ENCODE data around the gene SETBP1.

SETBP1 gene

DNA sequence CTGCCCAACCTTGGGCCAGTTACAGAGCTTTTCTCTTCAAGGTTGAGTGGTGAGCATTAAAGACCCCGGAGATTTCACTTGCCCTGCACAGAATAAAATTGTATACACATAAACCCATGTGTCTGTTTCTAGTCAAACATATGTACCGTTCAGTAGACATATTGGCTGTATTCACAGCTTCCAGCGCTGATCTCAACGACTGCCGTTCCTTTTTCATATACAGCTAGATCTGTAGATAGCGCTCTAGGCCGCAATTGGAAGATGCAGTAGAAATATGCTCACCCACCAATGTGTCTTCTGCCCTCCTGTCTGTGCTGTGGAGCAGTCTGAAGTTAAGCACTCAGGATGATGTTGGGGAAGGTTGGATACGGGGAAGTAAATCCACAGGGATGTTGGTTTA lies 317.7 kb downstream of the SETBP1 start:
- DNase-seq = no peak

DNA sequence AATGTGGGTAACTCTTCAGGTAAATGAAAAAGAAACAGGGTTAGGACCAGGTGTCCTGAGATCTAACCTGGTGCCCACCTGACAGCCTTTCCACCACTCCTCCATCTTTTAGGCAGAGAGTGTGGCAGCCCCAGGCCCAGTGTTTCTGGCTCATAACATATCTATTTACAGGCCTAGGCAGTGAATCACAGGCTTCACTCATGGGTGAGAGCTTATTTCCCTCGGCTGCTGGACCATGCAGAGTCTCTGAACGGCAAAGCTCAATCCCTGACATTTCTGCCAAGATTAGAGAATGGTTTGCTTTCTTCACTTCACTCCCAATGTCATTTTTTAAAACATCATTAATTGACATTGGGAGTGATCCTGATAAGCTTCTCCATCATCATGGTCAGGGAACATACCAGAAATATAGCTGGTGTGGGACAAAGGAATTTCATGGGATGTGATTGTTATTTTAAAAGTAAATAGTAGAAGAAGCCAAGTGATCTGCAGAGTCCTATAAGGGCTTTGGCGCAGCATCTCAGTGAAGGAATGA lies 323.9 kb downstream of the SETBP1 start:
- DNase-seq = no peak

GRCh38 chr18:45006934-45007333 lies 326.2 kb downstream of the SETBP1 start:
- no peak for DNase-seq

GRCh38 chr18:45007531-45007930 lies 326.8 kb downstream of the SETBP1 start:
- DNase-seq = no peak

DNA sequence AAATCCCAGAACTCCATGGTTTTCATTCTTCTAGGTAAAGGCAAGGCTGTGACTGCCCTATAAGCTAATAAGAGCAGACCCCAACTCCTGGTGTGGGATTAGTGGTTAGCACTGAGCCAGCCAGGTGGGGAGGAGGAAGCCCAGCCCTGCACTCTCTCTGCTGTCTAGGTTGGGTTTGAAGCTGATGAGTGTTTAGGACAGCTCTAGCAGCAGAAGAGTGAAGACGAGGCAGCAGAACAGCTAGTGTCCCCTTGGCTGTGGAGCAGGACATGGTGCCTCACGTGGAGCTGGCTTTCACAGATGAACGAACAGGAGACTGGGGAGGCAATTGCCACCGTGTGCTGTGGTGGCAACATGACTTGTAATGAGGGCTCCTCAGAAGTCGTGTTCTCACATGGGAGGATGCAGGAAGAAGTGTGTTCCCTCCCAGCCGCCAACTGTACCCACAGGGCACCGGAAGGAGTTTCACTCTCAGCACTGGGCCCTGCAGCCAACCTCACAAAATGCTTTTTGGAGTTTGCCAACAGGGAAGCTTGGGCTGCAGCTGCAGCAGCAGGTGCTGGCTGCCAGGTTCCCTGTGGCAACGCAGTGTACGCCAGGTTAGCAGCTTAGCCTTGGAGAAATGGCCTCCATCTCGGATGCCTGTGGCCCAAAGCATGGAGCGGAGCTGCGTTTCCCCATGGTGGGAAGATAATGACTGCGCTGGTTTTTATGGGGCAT lies 328.2 kb downstream of the SETBP1 start:
- no peak for DNase-seq

GRCh38 chr18:45009756-45010155 lies 329.1 kb downstream of the SETBP1 start:
- no peak for DNase-seq

DNA sequence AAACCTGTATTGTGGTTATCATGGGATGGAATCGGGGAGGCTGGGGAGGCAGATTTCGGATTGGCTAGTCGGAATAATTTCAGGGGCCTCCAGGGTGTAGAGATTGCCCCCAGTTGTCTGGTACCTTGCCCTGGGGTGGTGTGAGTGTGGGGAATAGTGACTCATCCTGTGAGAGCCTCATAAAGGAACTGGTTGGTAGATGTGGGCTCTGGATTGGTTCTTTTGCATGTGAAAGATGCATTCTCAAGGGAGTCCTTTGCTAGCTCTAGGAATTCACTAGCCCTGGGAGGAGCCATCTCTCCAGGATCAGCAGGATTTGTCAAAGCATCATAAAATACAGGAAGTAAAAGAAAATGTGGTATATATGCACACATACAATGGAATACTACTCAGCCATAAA lies 331.6 kb downstream of the SETBP1 start:
- DNase-seq = no peak

GRCh38 chr18:45014047-45014501 lies 333.4 kb downstream of the SETBP1 start:
- no peak for DNase-seq

DNA sequence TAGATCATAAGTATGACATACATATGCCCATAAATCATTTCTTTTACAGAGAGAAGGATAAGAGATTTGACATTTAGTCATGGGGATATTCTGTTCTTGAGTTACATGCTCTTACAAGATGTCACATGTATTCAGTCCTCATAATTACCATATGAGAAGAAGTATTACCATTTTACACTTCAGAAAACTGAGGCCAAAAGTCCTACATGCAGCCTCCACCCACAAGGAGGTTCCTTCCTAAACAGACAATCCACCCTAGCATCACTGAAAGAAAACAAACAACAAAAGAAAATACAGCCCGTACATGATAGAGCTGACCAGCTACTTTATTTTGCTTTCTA lies 335.1 kb downstream of the SETBP1 start:
- DNase-seq = no peak

GRCh38 chr18:45019469-45019868 lies 338.8 kb downstream of the SETBP1 start:
- no peak for DNase-seq

DNA sequence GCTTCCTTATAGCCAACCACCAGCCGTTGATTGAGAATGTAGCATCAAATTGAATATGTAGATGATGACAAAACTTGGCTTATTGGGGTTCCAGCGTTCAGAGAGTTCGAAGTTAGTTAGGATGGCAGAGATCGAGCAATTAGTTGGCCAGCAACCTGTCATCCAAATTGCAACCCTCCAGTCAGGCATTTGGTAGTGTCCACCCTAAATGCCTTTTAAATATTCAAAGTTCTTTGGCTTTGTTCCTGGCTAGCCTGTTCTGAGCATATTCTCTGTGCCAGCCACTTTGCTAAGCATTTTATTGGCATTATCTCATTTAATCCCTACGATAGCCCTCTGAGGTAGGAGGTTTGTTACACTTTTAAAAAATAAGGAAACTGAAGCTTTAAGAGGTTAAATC lies 342.8 kb downstream of the SETBP1 start:
- no peak for DNase-seq

GRCh38 chr18:45024357-45025088 lies 343.8 kb downstream of the SETBP1 start:
- no peak for DNase-seq

- DNase-seq = no peak
These were observed 344.4 kb downstream of the SETBP1 start for GRCh38 chr18:45025089-45025450.

DNA sequence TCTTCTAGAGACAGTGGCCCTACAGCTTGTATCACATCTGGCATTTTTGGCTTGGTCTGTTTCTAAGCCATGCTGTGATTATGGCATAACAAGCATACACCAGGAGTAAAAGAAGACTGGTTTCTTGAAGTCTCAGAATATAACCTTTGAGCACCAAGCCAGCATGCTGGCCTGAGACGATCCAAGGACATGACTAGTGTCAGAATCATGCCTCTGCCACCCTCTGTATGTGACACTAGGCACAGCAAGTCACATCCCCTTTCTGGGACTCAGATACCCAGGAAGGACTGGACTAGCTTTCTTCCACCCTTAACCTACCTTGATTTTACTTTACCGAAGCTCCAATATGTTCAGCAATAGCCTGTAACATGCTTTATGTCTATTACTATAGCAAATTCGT lies 345.5 kb downstream of the SETBP1 start:
- no peak for DNase-seq

DNA sequence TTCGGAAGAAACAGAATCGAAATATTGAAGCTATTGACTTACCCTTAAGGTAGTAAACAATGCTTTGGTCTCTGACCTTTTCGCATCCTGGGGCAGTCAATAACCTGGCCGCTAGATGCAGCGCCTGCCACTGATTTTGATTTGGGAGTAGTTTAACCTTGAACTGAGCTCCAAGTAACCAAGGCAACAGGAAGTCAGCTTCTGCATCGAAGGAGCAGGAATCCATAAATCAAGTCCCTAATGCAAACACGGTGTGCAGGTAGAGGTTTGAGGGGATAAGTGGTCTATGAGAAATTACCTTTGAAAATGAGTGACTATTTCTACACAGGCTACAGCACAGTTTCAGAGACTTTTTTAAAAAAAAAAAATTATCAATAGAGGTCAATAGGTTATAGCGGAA lies 353.5 kb downstream of the SETBP1 start:
- no peak for DNase-seq

DNA sequence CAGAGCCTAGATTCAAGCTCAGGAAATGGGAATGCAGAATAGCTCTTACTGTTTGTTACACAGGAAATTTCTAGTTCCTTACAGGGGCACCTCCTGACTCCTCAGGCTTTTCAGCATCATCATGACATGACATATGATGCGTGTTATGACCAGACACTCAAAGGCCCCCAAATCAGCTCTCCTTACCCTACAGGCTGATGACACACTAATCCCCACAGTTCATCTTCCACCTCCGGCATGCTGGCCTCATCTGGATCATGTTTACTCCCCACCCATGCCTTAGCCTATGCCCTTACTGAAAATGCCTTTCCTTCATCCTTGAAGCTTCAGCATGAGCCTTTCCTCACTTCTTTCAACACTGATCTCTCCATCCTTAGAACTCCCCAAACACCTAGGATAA lies 356.9 kb downstream of the SETBP1 start:
- no peak for DNase-seq

DNA sequence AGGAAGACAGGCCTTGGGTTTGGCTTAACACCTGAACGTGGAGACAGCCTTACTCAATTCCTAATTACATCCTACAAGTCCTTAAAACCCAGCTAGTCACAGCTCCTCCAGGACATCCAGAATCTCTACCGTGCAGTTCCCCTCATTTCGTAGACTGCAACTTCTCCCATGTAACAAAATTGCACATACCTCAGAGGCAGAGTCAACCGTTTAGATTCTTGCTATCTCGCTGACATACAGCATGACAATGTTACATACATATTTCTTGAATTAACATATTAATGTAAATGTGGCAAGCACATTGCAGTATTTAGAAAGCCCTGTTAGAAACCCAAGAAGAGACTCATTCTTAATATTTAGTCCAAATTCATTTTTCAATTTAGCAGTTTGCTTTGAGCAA lies 358.7 kb downstream of the SETBP1 start:
- no peak for DNase-seq

GRCh38 chr18:45040879-45041278 lies 360.2 kb downstream of the SETBP1 start:
- DNase-seq = no peak

- DNase-seq = no peak
These were observed 364.1 kb downstream of the SETBP1 start for GRCh38 chr18:45044787-45045186.

GRCh38 chr18:45046228-45046627 lies 365.5 kb downstream of the SETBP1 start:
- no peak for DNase-seq

DNA sequence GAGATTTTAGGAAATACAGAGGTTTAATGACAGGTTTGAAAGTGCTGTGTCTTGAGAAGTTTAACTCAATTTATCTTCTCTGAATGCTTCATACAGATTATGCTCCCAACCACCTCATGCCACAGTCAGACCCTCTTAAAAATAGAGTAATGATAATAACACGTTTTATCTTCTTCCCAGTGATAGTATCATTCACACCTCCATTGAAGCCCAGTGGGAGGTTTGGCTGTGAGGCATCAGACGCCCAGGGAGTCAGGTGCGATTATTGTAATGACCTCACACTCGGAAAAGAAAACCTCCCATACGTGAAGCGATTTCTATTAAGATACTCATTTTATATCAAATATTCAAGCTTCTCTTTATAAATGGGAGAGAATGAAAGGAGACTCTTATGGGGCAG lies 366.3 kb downstream of the SETBP1 start:
- DNase-seq = no peak

DNA sequence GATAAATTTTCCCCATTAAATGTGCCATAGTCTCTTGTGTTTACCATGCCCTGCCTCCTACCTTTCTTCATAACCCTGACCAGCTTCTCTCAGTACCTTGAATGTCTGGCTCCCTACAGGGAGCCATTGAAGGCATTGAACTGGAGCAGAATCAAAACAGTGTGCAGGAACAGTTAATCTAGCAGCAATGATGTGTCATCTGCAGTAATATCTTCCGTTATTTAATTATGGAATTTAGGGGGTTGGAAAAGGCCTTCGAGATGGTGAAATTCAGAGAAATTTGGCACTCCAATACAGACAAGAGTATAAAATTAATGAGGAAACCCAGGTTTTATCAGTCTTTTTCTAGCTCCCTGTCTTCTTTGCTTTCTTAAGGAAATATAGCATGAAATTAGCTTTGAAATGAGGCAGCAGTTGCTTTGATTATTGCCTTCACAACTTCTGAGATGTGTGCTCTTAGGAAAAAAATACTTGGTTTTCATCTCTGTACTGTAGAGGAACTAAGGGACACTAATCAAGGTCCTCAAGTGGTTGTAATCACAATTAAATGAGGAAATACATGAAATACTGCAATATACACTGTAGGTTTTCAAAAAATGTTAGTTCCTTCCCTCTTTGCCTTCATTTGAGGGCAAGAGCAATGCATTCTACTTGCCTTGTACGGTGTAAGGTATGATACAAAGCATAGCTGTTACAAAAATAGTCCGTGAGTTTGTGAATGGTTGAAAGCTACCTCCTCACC lies 369.1 kb downstream of the SETBP1 start:
- peak in 1 of 2 donors; percentile 14 for DNase-seq

DNA sequence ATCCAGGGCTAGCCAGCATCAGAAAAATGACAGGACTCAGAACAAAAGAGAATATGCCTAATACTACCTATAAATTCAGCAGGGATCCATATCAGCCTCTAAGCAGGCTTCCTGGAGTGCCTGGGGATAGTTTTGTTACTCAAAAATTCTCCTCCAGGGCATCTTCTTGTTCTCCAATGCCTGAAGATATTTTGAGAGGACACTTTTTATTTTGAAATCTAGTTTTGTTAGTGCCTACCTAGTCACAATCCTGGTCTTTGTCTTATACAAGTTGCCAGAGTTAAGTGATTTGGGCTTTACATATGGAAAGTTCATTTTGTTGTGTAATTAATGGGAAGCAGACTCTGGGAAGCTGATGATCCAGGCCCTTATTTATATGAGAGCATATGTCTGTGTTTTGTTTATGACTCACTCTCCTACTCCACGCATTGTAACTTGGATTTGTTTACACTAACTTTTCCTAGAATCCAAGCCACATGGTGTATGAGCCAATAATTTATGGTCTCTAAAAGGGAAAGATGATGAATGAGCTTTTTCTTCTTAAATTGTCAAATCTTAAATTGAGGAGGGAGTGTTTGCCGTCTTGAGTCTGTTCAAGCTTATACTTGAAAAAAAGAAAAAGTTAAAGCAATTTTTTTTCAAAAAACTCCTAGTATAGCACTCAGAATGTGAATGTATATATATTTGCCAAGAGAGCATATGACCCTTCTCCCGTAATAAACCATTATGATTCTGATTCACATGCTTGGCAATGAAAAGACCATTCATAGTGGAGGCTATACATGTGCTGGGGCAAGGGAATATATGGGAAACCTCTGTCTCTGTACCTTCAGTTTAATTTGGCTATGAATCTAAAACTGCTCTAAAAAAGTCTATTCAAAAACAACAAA lies 370.3 kb downstream of the SETBP1 start:
- DNase-seq = peak in 1 of 2 donors; percentile 25

Data from inflammatory macrophage treated with lipopolysaccharide for 1 hour (primary cell).